SK-N-MC (cell line): ENCODE data around the gene EFCAB12.

Experiments
- DNase-seq: peaks from one replicate; pipeline ENCODE4 v3.0.0-alpha.2; 2011; ENCODE audit warnings: low read depth, low spot score
- H3K27ac ChIP-seq: fragments of 200-600 bp; sonication (generic); 2 replicates; pipeline ENCODE4 v1.5.1; 2016; ENCODE audit warnings: mixed run types
- H3K36me3 ChIP-seq: fragments of 200-600 bp; sonication (generic); 2 replicates; pipeline ENCODE4 v1.6.1; 2017; ENCODE audit warnings: antibody characterized with exemption, low read length, mixed read lengths; ENCODE audit not compliant: insufficient read depth
- H3K4me3 ChIP-seq: fragments of 200-600 bp; sonication (generic); 2 replicates; pipeline ENCODE4 v1.5.1; 2016
- H3K9ac ChIP-seq: fragments of 200-600 bp; sonication (generic); 2 replicates; pipeline ENCODE4 v1.8.0; 2017; ENCODE audit warnings: mixed run types, mixed read lengths; ENCODE audit not compliant: insufficient read length
- H3K9me3 ChIP-seq: fragments of 200-600 bp; sonication (generic); 2 replicates; pipeline ENCODE4 v1.6.1; 2017; ENCODE audit warnings: low read depth, mild to moderate bottlenecking, antibody characterized with exemption, low read length, moderate library complexity, mixed read lengths
- EZH2 ChIP-seq: fragments of 200-600 bp; sonication (generic); IDR thresholded peaks from one replicate; pipeline ENCODE4 v1.6.1; 2017; ENCODE audit warnings: antibody characterized with exemption
- FOXP2 ChIP-seq: optimal IDR thresholded peaks from 2 replicates; pipeline ENCODE3; 2011; ENCODE audit warnings: mild to moderate bottlenecking, moderate library complexity; ENCODE audit not compliant: insufficient read depth; ENCODE audit errors: extremely low read length, control extremely low read depth
- POLR2AphosphoS5 ChIP-seq: IDR thresholded peaks from 2 replicates; pipeline ENCODE4 v1.6.1; 2012; ENCODE audit warnings: mild to moderate bottlenecking, low read depth, low read length, borderline replicate concordance

The EFCAB12 gene

DNA sequence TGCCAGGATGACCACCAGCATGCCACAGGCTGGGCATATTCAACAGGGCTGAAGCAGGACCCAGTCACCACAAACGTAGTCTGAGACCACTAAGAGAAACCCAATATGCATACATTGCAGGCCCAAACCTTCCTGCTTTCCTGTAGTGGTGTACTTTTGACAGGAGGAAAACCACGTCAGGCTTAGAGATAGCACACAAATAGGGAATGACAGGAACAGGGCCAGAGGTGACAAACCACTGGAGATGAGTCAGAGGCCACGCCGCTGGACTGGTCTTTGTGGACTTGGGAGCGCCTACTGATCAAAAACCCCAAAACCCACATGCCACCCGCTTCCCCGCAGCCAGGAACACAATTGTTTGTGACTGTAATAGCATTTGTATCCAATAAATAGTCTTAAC, 3.6 kb upstream of the EFCAB12 start:
- no peak for DNase-seq
- no peak for TF ChIP-seq EZH2
- TF ChIP-seq FOXP2 = no peak
- TF ChIP-seq POLR2AphosphoS5 = no peak
- Histone ChIP-seq H3K36me3 (peaks cover 70% of the 10 kb centered on the region), H3K27ac (no peak overlapping the region), H3K9me3 (no peaks in the 10 kb centered on the region), H3K9ac (no peak overlapping the region), H3K4me3 (no peak overlapping the region)

DNA sequence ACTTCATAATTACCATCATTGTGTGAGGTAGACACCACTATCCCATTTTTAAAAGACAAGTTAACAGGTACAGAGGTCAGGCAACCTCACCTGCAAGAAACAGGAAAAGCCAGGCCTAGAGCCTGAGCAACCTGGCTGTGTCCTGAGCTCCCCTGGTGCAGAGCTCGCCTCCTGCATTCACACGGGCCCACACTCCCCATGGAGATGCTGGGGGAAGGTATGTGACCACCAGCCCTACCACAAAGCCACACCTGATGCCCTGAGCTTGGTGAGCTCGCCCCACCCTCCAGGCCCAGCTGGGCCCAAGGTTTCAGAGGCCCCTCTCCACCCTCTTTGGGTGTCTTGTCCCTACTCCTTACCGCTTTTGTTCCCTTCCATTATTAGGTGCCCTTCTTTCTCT, 1.2 kb upstream of the EFCAB12 start:
- Histone ChIP-seq H3K27ac (peak overlapping the region; percentile 77), H3K9ac (no peak overlapping the region), H3K9me3 (no peaks in the 10 kb centered on the region), H3K4me3 (no peak overlapping the region), H3K36me3 (peaks cover 46% of the 10 kb centered on the region)
- TF ChIP-seq EZH2 (no peak), POLR2AphosphoS5 (peak; percentile 43; the same call in 1 of the 2 replicates)
- no peak for DNase-seq

DNA sequence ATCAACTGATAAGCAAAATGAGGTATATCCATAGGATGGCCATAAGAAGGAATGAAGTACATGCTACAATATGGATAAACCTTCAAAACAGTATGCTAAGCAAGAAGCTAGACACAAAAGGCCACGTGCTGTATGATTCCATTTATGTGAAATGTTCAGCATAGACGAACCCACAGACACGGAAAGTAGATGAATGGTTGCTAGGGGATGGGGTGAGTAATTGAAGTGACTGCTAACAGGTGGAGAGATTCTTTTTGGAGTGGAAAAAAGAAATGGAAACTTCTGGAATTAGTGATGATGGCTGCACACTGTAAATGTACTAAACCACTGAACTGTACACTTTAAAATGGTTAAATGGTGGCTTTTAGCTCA, 630 bp upstream of the EFCAB12 start:
- TF ChIP-seq FOXP2 = no peak
- TF ChIP-seq POLR2AphosphoS5 = no peak
- no peak for TF ChIP-seq EZH2
- Histone ChIP-seq H3K27ac (peak overlapping the region; percentile 77), H3K9me3 (no peaks in the 10 kb centered on the region), H3K4me3 (peak overlapping the region; percentile 87), H3K36me3 (peaks cover 41% of the 10 kb centered on the region), H3K9ac (peak overlapping the region; percentile 77)
- DNase-seq = no peak

DNA sequence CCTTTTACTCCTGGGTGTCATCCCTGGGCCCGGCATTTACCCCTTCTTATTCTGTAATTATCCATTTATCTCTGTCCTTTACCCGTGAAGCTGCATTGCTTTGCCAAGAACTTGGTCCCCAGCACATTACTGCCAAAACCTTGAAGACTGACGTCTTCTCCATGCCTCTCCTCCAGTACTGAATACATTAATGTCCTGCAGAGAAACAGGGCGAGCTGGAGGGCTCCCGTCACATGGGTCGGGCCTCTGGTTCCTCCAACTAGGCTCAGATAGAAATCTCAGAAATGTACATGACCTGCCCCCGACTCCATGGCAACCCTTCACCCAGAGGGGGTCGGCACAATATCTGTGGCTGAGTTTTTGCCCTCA, 445 bp downstream of the EFCAB12 start:
- Histone ChIP-seq H3K9me3 (no peaks in the 10 kb centered on the region), H3K4me3 (peak overlapping the region; percentile 87), H3K9ac (peak overlapping the region; percentile 31), H3K27ac (no peak overlapping the region), H3K36me3 (peaks cover 30% of the 10 kb centered on the region)
- TF ChIP-seq POLR2AphosphoS5 = no peak
- TF ChIP-seq EZH2 = no peak
- TF ChIP-seq FOXP2 = no peak
- DNase-seq = no peak

- H3K4me3 ChIP-seq = no peak overlapping the region
- H3K9me3 ChIP-seq = no peaks in the 10 kb centered on the region
- no peak for DNase-seq
- TF ChIP-seq EZH2 = no peak
- TF ChIP-seq FOXP2 = no peak
- no peak for TF ChIP-seq POLR2AphosphoS5
- H3K36me3 ChIP-seq = peaks cover 10% of the 10 kb centered on the region; the same call in 1 of the 2 replicates
- no peak overlapping the region for H3K27ac ChIP-seq
- no peak overlapping the region for H3K9ac ChIP-seq
Observed at GRCh38 chr3:129425619-129426018, 2.8 kb downstream of the EFCAB12 start.

DNA sequence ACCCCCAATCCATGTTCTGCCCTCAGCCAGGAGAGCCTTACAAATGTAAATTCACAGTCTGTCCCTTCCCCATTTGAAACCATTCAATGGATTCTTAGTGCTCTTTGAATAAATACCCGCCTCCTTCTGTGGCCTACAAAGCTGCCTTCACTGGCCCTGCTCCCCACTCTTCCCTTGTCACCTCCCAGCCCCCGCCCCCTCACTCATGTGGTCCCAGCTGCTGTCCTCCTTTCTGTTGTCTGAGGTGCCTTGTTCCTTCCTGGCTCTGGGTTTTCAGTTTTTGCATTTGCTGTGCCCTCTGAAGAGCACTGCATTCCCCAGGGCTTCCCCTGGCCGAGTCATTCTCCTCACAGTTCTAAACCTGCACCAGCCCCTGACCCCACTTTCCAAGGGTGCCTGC, 3.2 kb downstream of the EFCAB12 start:
- Histone ChIP-seq H3K36me3 (peaks cover 8% of the 10 kb centered on the region; the same call in 1 of the 2 replicates), H3K9ac (no peak overlapping the region), H3K27ac (no peak overlapping the region), H3K9me3 (no peaks in the 10 kb centered on the region), H3K4me3 (no peak overlapping the region)
- no peak for DNase-seq
- TF ChIP-seq FOXP2 (no peak), EZH2 (no peak), POLR2AphosphoS5 (no peak)

DNA sequence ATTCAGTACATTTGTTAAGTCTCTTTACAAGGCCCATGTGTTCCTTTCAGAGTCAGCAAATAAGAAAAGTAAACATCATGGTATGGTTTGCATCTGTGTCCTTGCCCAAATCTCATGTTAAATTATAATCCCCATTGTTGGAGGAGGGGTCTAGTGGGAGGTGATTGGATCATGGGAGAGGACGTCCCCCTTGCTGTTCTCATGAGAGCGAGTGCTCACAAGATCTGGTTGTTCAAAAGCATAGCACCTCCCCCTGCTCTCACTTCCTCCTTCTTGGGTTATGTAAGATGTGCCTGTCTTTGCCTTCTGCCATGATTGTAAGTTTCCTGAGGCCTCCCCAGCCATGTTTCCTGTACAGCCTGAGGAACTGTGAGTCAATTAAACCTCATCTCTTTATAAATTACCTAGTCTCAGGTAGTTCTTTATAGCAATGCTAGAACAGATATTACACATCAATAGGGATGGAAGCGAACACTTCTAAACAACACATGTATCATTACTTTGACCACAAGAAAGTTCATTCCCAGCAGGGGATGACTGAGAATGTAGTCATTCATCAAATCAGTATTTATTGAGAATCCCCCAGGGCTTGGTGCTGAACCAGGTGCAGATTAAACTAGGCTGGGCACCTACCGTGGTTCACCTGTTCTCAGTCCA, 4.1 kb downstream of the EFCAB12 start:
- DNase-seq = no peak
- H3K36me3 ChIP-seq = 0 out of 2 replicates have a peak, but pooled peaks cover under 1% of the 10 kb centered on the region
- H3K4me3 ChIP-seq = no peak overlapping the region
- H3K27ac ChIP-seq = no peak overlapping the region
- TF ChIP-seq FOXP2 (no peak), POLR2AphosphoS5 (no peak), EZH2 (no peak)
- H3K9me3 ChIP-seq = no peaks in the 10 kb centered on the region
- no peak overlapping the region for H3K9ac ChIP-seq

DNA sequence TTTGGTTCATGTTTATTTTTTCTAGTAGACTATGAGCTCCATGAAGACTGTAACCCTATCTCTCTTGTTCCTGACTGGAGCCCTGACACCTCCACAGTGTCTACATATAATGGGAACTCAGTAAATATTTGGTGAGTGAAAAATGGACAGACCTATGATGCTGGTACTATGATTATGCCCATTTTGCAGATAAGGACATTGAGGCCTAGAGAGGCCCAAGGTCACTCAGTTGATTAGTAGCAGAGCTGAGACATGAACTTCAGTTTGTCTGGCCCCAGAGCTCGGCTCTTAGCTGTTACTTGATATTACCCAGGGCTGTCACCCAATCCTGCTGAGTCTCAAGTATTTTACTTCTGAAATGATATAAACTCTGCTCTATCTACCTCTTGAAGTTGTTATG, 5.5 kb downstream of the EFCAB12 start:
- Histone ChIP-seq H3K4me3 (no peak overlapping the region), H3K9me3 (no peaks in the 10 kb centered on the region), H3K9ac (no peak overlapping the region), H3K27ac (no peak overlapping the region), H3K36me3 (no peaks in the 10 kb centered on the region)
- TF ChIP-seq EZH2 = no peak
- no peak for TF ChIP-seq POLR2AphosphoS5
- no peak for TF ChIP-seq FOXP2
- DNase-seq = no peak

GRCh38 chr3:129421988-129422745, 6.3 kb downstream of the EFCAB12 start:
- no peak for DNase-seq
- no peak overlapping the region for H3K27ac ChIP-seq
- H3K4me3 ChIP-seq = no peak overlapping the region
- TF ChIP-seq POLR2AphosphoS5 = no peak
- TF ChIP-seq EZH2 = no peak
- TF ChIP-seq FOXP2 = no peak
- H3K9me3 ChIP-seq = no peaks in the 10 kb centered on the region
- H3K9ac ChIP-seq = no peak overlapping the region
- no peaks in the 10 kb centered on the region for H3K36me3 ChIP-seq
